NCI-H748 (cell line): ENCODE results near the gene RABL2A.
"Not testable (repeated sequence)": the region's sequence is repeated elsewhere in the genome, so short reads cannot be mapped to it uniquely, and the experiment has no call there.

Experiments used
- DNase-seq: peaks from one replicate; lab custom pipeline; 2025; ENCODE audit not compliant: unreplicated experiment; lab: John Stamatoyannopoulos, UW

Gene RABL2A

GRCh38 chr2:113679457-113679856 lies 52.4 kb downstream of the RABL2A start:
- DNase-seq, result no peak

- no peak for DNase-seq
Measured at GRCh38 chr2:113685471-113685870, 58.4 kb downstream of the RABL2A start.

GRCh38 chr2:113686537-113686936 lies 59.5 kb downstream of the RABL2A start:
- no peak for DNase-seq

DNA sequence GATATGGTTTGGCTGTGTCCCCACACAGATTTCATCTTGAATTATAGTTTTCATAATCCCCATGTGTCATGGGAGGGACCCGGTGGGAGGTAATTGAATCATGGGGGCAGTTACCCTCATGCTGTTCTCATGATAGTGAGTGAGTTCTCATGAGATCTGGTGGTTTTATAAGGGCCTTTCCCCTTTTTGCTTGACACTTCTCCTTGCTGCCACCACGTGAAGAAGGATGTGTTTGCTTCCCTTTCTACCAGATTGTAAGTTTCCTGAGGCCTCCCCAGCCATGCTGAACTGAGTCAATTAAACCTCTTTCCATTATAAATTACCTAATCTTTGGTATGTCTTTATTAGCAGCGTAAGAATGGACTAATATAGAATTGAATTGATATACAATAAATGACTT lies 63.8 kb downstream of the RABL2A start:
- DNase-seq, result not testable (repeated sequence)
